Activated gamma-delta T cell (primary cell): ENCODE measurements around the gene GFRA4.

Experiments used
- DNase-seq: peaks from one replicate; lab custom pipeline; 2025; lab: John Stamatoyannopoulos, UW

GFRA4 gene

GRCh38 chr20:3653921-3654320, 9.3 kb downstream of the GFRA4 start:
- no peak for DNase-seq

GRCh38 chr20:3652676-3653596, 10.3 kb downstream of the GFRA4 start:
- DNase-seq: no peak

- DNase-seq: no peak
These were observed 11.0 kb downstream of the GFRA4 start for GRCh38 chr20:3652221-3652620.

- no peak for DNase-seq
These were observed 11.8 kb downstream of the GFRA4 start for GRCh38 chr20:3651204-3651962.

- DNase-seq: no peak
These were observed 14.2 kb downstream of the GFRA4 start for GRCh38 chr20:3648951-3649350.

- DNase-seq: no peak
These were observed 15.7 kb downstream of the GFRA4 start for GRCh38 chr20:3647473-3647872.

- no peak for DNase-seq
These were observed 16.5 kb downstream of the GFRA4 start for GRCh38 chr20:3646651-3647050.

GRCh38 chr20:3646067-3646440, 17.1 kb downstream of the GFRA4 start:
- no peak for DNase-seq

GRCh38 chr20:3645309-3646066, 17.7 kb downstream of the GFRA4 start:
- no peak for DNase-seq

- no peak for DNase-seq
These were observed 22.9 kb downstream of the GFRA4 start for GRCh38 chr20:3640259-3640658.

- no peak for DNase-seq
These were observed 27.9 kb downstream of the GFRA4 start for GRCh38 chr20:3635346-3635745.

- no peak for DNase-seq
These were observed 29.2 kb downstream of the GFRA4 start for GRCh38 chr20:3633913-3634478.

GRCh38 chr20:3632311-3633004, 30.7 kb downstream of the GFRA4 start:
- DNase-seq: no peak

GRCh38 chr20:3631534-3631933, 31.7 kb downstream of the GFRA4 start:
- no peak for DNase-seq

GRCh38 chr20:3630429-3630828, 32.8 kb downstream of the GFRA4 start:
- no peak for DNase-seq

GRCh38 chr20:3629893-3630292, 33.3 kb downstream of the GFRA4 start:
- DNase-seq: no peak

- no peak for DNase-seq
These were observed 34.5 kb downstream of the GFRA4 start for GRCh38 chr20:3628502-3629314.

GRCh38 chr20:3627476-3627875, 35.7 kb downstream of the GFRA4 start:
- DNase-seq: no peak

GRCh38 chr20:3622406-3622805, 40.8 kb downstream of the GFRA4 start:
- no peak for DNase-seq

GRCh38 chr20:3621111-3621510, 42.1 kb downstream of the GFRA4 start:
- DNase-seq: no peak

GRCh38 chr20:3616250-3616649, 46.9 kb downstream of the GFRA4 start:
- DNase-seq: no peak
